HepG2 (cell line): ENCODE measurements around the gene KLF16. TPM values are rescaled to one million over a fixed set of nuclear protein-coding genes. Genes with fewer than 3 reads are reported as not detected.

ENCODE experiments used
- ARID5B ChIP-seq: IDR thresholded peaks from 2 replicates; pipeline ENCODE4 v1.4.0; 2020; ENCODE audit warnings: mild to moderate bottlenecking, missing genetic modification reagents
- BRD4 ChIP-seq: sonication (generic); formaldehyde crosslinking; IDR thresholded peaks from 2 replicates; pipeline ENCODE4 v1.4.0; 2020; ENCODE audit warnings: missing genetic modification reagents
- CEBPB ChIP-seq: IDR thresholded peaks from 2 replicates; pipeline ENCODE4 v1.6.1; 2011; ENCODE audit warnings: low read depth, low read length, improper control_type of control experiment, borderline replicate concordance
- HDAC1 ChIP-seq: sonication (generic); formaldehyde crosslinking; IDR thresholded peaks from 2 replicates; pipeline ENCODE4 v1.5.1; 2020; ENCODE audit warnings: mild to moderate bottlenecking, missing genetic modification reagents
- NFE2L2 ChIP-seq: fragments of 150-350 bp; IDR thresholded peaks from 2 replicates; pipeline ENCODE4 v1.6.1; 2014; ENCODE audit warnings: low read length
- POLR2G ChIP-seq: fragments of 200-400 bp; formaldehyde crosslinking; IDR thresholded peaks from 2 replicates; pipeline ENCODE4 v1.6.1; 2018; ENCODE audit warnings: mild to moderate bottlenecking, low read depth, low read length, moderate library complexity
- THRA ChIP-seq: sonication (generic); formaldehyde crosslinking; IDR thresholded peaks from 2 replicates; pipeline ENCODE4 v1.4.0; 2020; ENCODE audit warnings: missing genetic modification reagents, borderline replicate concordance
- TOE1 ChIP-seq: sonication (generic); formaldehyde crosslinking; IDR thresholded peaks from 2 replicates; pipeline ENCODE4 v1.4.0; 2020; ENCODE audit warnings: mild to moderate bottlenecking, missing genetic modification reagents
- ZBTB33 ChIP-seq: sonication (generic); formaldehyde crosslinking; IDR thresholded peaks from 2 replicates; pipeline ENCODE4 v1.4.0; 2020; ENCODE audit warnings: missing genetic modification reagents
- ZMYM2 ChIP-seq: sonication (generic); formaldehyde crosslinking; IDR thresholded peaks from 2 replicates; pipeline ENCODE4 v1.8.0; 2022; ENCODE audit warnings: mild to moderate bottlenecking, missing genetic modification reagents
- ZNF253 ChIP-seq: sonication (generic); formaldehyde crosslinking; IDR thresholded peaks from 2 replicates; pipeline ENCODE4 v1.8.0; 2022; ENCODE audit warnings: mild to moderate bottlenecking, missing genetic modification reagents, borderline replicate concordance
- ZNF318 ChIP-seq: sonication (generic); formaldehyde crosslinking; IDR thresholded peaks from 2 replicates; pipeline ENCODE4 v1.4.0; 2020; ENCODE audit warnings: mild to moderate bottlenecking, missing genetic modification reagents
- polyA plus RNA-seq, 8 experiments: library from polyadenylated mRNA; depleted of rRNA in 3 of 8; stranded (reverse) in 7 of 8; unstranded in 1 of 8; fragments of >200 nt; fragmentation: Illumina TruSeq in 4 of 8; extraction: Trizol in 4 of 8; gene quantifications; 2 replicates each; pipeline versions ENCODE4 v1.2.1 to v1.2.3, GENCODE V29; 2011 to 2016; ENCODE audit warnings: low read depth in 4 of 8, missing spikeins in 1 of 8, mixed read lengths in 1 of 8; ENCODE audit not compliant: insufficient read depth in 1 of 8
- total RNA-seq, 5 experiments: library from RNA; depleted of rRNA; stranded (reverse); fragments of >200 nt; fragmentation: Illumina TruSeq; extraction: Trizol; gene quantifications; 2 replicates each; pipeline ENCODE4 v1.2.3, GENCODE V29; 2016; ENCODE audit warnings: low read depth in 1 of 5

The KLF16 gene
- total and polyA plus RNA-seq, 2 of the 13 experiments (the other 11 are each of a cell fraction or from before 2014, with no cell fraction given) = 3.5 to 6.7 TPM

- TF ChIP-seq ZMYM2 (peak; percentile 52; the same call in 1 of the 2 replicates), ARID5B (peak; percentile 74), THRA (CRISPR knock-in tag) (peak; percentile 90; the same call in 1 of the 2 replicates), NFE2L2 (no peak), CEBPB (no peak), HDAC1 (CRISPR knock-in tag) (peak; percentile 79), TOE1 (CRISPR knock-in tag) (no peak), ZBTB33 (0 out of 2 replicates have a peak, but pooled peaks have one; percentile 4), POLR2G (peak; percentile 39; the same call in 1 of the 2 replicates), ZNF318 (no peak; the same call in 1 of the 2 replicates), BRD4 (CRISPR knock-in tag) (0 out of 2 replicates have a peak, but pooled peaks have one; percentile 48), ZNF253 (CRISPR knock-in tag) (no peak)
Observed at GRCh38 chr19:1871140-1871597, 7.8 kb upstream of the KLF16 start (continued).
